Caco-2 (cell line): ENCODE data around the gene SRR. TPM values are rescaled to one million over a fixed set of nuclear protein-coding genes. Genes with fewer than 3 reads are reported as not detected.

Experiments
- BruUV-seq: library from RNA; stranded (reverse); fragments of 400-500 nt; replicated peaks from 2 replicates; lab custom pipeline; 2021; lab: Mats Ljungman, UMichigan
- CTCF ChIA-PET: fragments of 300-600 bp; sonication (Branson Sonifier 250); formaldehyde crosslinking; loops from one replicate; lab custom pipeline; 2022; ENCODE audit warnings: antibody characterized with exemption; lab: Charles Lee
- POLR2A ChIA-PET: fragments of 300-600 bp; sonication (Branson Sonifier 250); formaldehyde crosslinking; loops from one replicate; lab custom pipeline; 2022; ENCODE audit warnings: antibody characterized with exemption; lab: Charles Lee
- DNase-seq, 2 experiments: peaks; one replicate each; pipeline versions ENCODE4 v3.0.0 to v3.0.0-alpha.2; 2020 to 2022
- H3K27me3 ChIP-seq: replicated peaks from 2 replicates; pipeline ENCODE4 v1.6.0; 2011; ENCODE audit warnings: low read length; ENCODE audit not compliant: control insufficient read depth, insufficient read depth
- H3K36me3 ChIP-seq: 2 replicates; pipeline ENCODE4 v1.5.1; 2011; ENCODE audit warnings: low read length; ENCODE audit not compliant: control insufficient read depth, insufficient read depth
- H3K4me1 ChIP-seq: fragments of 250-450 bp; sonication (Bioruptor Pico); 2 replicates; pipeline ENCODE4 v1.5.1; 2020; ENCODE audit warnings: mild to moderate bottlenecking
- H3K4me3 ChIP-seq: 2 replicates; pipeline ENCODE4 v1.5.1; 2011; ENCODE audit warnings: low read depth, mild to moderate bottlenecking, control low read depth, low read length
- H3K9me3 ChIP-seq: fragments of 250-450 bp; sonication (Bioruptor Pico); 2 replicates; pipeline ENCODE4 v1.5.1; 2020; ENCODE audit warnings: mild to moderate bottlenecking, moderate library complexity
- H3K27ac Mint-ChIP-seq: one replicate; pipeline ENCODE4 v1.8.0; 2022; ENCODE audit warnings: mixed read lengths; ENCODE audit not compliant: unreplicated experiment
- H3K27me3 Mint-ChIP-seq: one replicate; pipeline ENCODE4 v1.8.0; 2022; ENCODE audit warnings: mixed read lengths; ENCODE audit not compliant: insufficient read depth, unreplicated experiment
- H3K36me3 Mint-ChIP-seq: one replicate; pipeline ENCODE4 v1.8.0; 2022; ENCODE audit warnings: mild to moderate bottlenecking, mixed read lengths; ENCODE audit not compliant: insufficient read depth, unreplicated experiment
- H3K4me1 Mint-ChIP-seq: one replicate; pipeline ENCODE4 v1.8.0; 2022; ENCODE audit warnings: low read depth, mixed read lengths; ENCODE audit not compliant: unreplicated experiment
- H3K4me3 Mint-ChIP-seq: one replicate; pipeline ENCODE4 v1.8.0; 2022; ENCODE audit warnings: mild to moderate bottlenecking, moderate library complexity, mixed read lengths; ENCODE audit not compliant: unreplicated experiment
- H3K9me3 Mint-ChIP-seq: one replicate; pipeline ENCODE4 v1.8.0; 2022; ENCODE audit warnings: mixed read lengths; ENCODE audit not compliant: unreplicated experiment
- intact Hi-C: fragments of 100-400 bp; cut with micrococcal nuclease; formaldehyde crosslinking; loops from one replicate; pipeline ENCODE4 v1.10.0; 2022; ENCODE audit not compliant: unreplicated experiment
- total RNA-seq: library from RNA; stranded (reverse); gene quantifications from 2 replicates; pipeline ENCODE4 v1.2.3, GENCODE V29; 2022
- TF ChIP-seq, protein P1 (sequence below), 2 experiments: fragments of 200-600 bp in 1 of 2; IDR thresholded peaks; 1 replicate in 1 of 2; 2 replicates in 1 of 2; pipeline versions ENCODE4 v1.5.1 to v1.8.0; 2011 to 2022; ENCODE audit warnings: antibody characterized with exemption in 1 of 2, control low read depth in 1 of 2, inconsistent platforms in 1 of 2, low read depth in 1 of 2, low read length in 1 of 2, mild to moderate bottlenecking in 1 of 2, moderate library complexity in 1 of 2; ENCODE audit not compliant: insufficient read depth in 1 of 2, severe bottlenecking in 1 of 2, unreplicated experiment in 1 of 2

SRR gene
- total RNA-seq, 1 experiment from 2014 or later, result 18.2 TPM

GRCh38 chr17:2362416-2362815 lies 58.7 kb downstream of the SRR start:
- CTCF ChIA-PET, result no interaction called here
- peaks cover 12% of the 10 kb centered on the region for H3K36me3 Mint-ChIP-seq
- BruUV-seq, result no TSS peak
- no peak overlapping the region for H3K4me3 ChIP-seq
- intact Hi-C loops, result no loop called here
- H3K27me3 ChIP-seq, result no peaks in the 10 kb centered on the region
- POLR2A ChIA-PET, result no interaction called here
- DNase-seq, result no peak
- no peak overlapping the region for H3K4me3 Mint-ChIP-seq
- no peaks in the 10 kb centered on the region for H3K4me1 ChIP-seq
- no peak overlapping the region for H3K27ac Mint-ChIP-seq
- no peaks in the 10 kb centered on the region for H3K4me1 Mint-ChIP-seq
- no peaks in the 10 kb centered on the region for H3K9me3 ChIP-seq
- TF ChIP-seq, protein P1, sequence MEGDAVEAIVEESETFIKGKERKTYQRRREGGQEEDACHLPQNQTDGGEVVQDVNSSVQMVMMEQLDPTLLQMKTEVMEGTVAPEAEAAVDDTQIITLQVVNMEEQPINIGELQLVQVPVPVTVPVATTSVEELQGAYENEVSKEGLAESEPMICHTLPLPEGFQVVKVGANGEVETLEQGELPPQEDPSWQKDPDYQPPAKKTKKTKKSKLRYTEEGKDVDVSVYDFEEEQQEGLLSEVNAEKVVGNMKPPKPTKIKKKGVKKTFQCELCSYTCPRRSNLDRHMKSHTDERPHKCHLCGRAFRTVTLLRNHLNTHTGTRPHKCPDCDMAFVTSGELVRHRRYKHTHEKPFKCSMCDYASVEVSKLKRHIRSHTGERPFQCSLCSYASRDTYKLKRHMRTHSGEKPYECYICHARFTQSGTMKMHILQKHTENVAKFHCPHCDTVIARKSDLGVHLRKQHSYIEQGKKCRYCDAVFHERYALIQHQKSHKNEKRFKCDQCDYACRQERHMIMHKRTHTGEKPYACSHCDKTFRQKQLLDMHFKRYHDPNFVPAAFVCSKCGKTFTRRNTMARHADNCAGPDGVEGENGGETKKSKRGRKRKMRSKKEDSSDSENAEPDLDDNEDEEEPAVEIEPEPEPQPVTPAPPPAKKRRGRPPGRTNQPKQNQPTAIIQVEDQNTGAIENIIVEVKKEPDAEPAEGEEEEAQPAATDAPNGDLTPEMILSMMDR (IDR thresholded peaks at IDR 0.05; ENCODE audit: insufficient read depth in 1 of 2, low read depth in 1 of 2, low read length in 1 of 2, severe bottlenecking in 1 of 2, unreplicated experiment in 1 of 2), result no peak
- H3K27me3 Mint-ChIP-seq, result no peaks in the 10 kb centered on the region
- H3K36me3 ChIP-seq, result no peaks in the 10 kb centered on the region
- no peaks in the 10 kb centered on the region for H3K9me3 Mint-ChIP-seq

DNA sequence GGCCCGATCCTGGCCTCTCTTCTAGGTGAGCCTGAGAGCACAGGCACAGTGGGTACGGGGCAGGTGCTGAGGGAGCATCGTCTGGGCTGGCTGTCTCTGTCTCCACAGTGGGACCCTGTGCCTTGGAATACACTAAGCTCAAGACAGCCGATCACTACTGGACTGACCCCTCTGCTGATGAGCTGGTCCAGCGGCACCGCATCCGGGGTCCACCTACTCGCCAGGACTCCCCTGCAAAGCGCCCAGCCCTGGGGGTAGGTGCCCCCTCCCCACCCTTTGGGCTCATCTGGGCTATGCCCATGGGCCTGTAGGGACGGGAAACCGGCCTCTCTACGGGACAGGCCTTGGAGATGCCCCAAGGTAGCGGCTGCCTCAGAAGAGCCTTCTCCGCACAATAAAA lies 59.1 kb downstream of the SRR start:
- no peaks in the 10 kb centered on the region for H3K4me1 ChIP-seq
- no peaks in the 10 kb centered on the region for H3K9me3 ChIP-seq
- ChIA-PET CTCF (no interaction called here), POLR2A (no interaction called here)
- Mint-ChIP-seq H3K4me3 (no peak overlapping the region), H3K36me3 (peaks cover 15% of the 10 kb centered on the region), H3K27me3 (no peaks in the 10 kb centered on the region), H3K27ac (no peak overlapping the region), H3K9me3 (no peaks in the 10 kb centered on the region), H3K4me1 (no peaks in the 10 kb centered on the region)
- H3K4me3 ChIP-seq, result no peak overlapping the region
- DNase-seq, result no peak
- no peaks in the 10 kb centered on the region for H3K36me3 ChIP-seq
- intact Hi-C loops, result no loop called here
- no peaks in the 10 kb centered on the region for H3K27me3 ChIP-seq
- TF ChIP-seq, protein P1 (IDR thresholded peaks at IDR 0.05; ENCODE audit: insufficient read depth in 1 of 2, low read depth in 1 of 2, low read length in 1 of 2, severe bottlenecking in 1 of 2, unreplicated experiment in 1 of 2), result no peak
- BruUV-seq, result no TSS peak

- Mint-ChIP-seq H3K36me3 (peaks cover 17% of the 10 kb centered on the region), H3K27ac (no peak overlapping the region), H3K4me1 (no peaks in the 10 kb centered on the region), H3K27me3 (no peaks in the 10 kb centered on the region), H3K9me3 (no peaks in the 10 kb centered on the region), H3K4me3 (no peak overlapping the region)
- POLR2A ChIA-PET, result no interaction called here
- intact Hi-C loops, result no loop called here
- BruUV-seq, result no TSS peak
- no peak overlapping the region for H3K4me3 ChIP-seq
- H3K4me1 ChIP-seq, result no peaks in the 10 kb centered on the region
- H3K9me3 ChIP-seq, result no peaks in the 10 kb centered on the region
- DNase-seq, result no peak
- CTCF ChIA-PET, result no interaction called here
- TF ChIP-seq, protein P1 (IDR thresholded peaks at IDR 0.05; ENCODE audit: insufficient read depth in 1 of 2, low read depth in 1 of 2, low read length in 1 of 2, severe bottlenecking in 1 of 2, unreplicated experiment in 1 of 2), result no peak
- no peaks in the 10 kb centered on the region for H3K36me3 ChIP-seq
- H3K27me3 ChIP-seq, result no peaks in the 10 kb centered on the region
Observed at GRCh38 chr17:2363318-2363717, 59.6 kb downstream of the SRR start.
